Endometrium (tissue), 2 donors: Measurements from ENCODE around the gene PKIG.

Experiments used
- FAIRE-seq: peaks from 2 replicates; lab custom pipeline; 2012; peaks lifted over from hg19 to GRCh38; lab: Jason Lieb, UNC
- donor health status: control.
- donor health status: control.

Gene PKIG

DNA sequence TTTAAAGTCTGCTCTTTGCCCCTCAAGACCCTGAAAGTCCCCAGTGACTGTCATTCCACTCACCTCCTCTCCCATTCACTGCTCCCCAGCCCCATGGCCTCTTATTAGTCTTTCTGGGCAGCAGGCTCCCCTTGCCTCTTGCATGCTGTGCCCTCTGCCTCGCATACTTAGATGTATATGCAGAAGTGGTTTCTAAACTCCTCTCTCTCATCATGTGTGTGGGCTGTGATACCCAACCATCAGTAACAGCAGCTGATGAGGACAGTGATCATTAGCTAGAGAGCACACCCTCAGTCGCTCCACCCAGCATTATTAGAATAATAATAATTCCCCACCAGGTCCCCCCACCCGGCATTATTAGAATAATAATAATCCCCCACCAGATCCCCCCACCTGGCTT lies 14.5 kb downstream of the PKIG start:
- no peak for FAIRE-seq

DNA sequence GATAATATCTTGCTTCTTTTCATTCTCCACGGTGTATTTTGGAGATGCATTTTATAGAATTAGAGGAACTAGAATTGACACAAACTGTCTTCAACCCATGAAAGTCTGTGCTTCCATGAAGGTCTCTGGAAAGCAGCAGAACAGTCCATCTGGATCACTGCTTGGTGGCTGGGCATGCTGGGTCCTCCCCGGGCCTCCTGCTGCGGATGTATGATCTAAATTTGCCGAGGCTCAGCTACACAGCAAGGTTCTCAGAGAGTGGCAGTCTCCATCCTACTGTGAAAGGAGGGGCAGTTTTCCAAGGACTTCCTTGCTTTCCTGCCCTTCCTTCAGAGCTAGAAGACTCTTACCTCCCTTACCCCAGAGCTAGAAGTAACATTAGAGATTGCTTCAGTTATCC lies 15.1 kb downstream of the PKIG start:
- no peak for FAIRE-seq

DNA sequence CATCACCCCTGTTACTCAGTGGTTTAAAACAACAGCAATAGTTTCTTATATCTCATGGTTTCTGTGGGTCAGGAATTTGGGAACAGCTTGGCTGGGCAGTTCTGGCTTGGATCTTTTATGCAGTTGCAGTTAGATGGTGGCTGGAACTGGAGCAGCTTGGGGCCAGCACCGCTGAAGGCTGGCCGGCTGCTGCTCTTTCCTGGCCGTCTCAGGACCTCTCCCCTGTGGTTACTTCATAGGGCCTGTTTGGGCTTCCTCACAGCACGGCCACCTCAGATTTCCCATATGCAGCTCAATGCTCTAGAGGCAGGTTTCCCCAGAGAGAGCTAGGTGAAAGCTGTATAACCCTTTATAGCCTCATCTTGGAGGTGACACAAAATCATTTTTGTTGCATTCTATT lies 15.6 kb downstream of the PKIG start:
- no peak for FAIRE-seq

DNA sequence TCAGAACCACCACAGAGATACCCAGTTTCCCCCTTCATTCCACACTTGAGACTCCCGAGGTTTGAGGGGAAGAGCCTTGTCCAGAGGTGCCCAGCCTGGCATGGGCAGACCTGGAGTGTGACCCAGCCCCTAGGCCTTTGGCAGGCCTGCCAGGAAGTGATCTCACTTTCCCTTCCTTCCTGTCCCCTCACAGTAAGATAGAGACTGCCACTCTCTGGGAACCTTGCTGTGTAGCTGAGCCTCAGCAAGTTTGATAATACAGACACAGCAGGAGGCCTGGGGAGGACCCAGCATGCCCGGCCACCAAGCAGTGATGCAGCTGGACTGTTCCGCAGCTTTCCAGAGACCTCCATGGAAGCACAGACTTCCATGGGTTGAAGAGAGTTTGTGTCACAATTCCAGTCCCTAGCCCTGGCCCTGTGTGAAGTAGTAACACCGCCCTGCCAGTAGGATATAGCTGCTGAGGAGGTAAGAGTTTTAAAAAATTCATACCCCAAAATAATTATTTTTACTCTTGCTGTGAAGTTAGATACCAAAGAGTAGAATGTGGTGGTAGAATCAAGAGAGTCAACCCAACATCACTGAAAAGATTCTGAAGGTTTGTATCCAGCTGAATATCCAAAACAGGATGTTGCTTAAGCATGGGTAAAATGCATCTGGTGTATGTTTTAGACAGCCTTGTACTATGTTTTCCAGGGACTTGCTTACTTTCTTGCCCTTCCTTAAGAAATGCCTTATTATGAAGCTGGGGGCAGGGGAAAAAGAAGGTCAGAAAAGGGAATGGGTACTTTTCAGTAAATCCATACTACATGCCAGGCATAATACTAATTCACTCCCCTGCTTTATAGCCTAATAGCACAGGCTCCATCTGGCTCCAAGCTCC lies 16.3 kb downstream of the PKIG start:
- FAIRE-seq = no peak

DNA sequence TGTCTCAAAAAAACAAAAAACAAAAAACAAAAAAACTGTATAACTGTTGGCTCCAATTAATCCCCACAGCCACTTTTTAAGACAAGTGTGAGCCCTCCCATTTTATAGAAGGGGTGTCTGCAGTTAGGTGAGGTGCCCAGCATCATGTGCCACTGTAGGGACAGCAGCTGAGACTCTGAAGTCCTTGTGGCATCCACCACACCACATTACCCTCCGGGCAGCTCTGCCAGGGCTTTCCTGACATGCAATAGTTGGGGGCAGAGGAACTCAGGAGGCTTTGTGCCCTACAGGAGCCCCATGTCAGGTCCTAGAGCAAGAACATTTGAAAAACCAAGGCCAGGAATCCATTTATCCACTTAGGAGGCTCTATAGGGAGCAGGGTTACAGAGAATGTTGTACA lies 17.3 kb downstream of the PKIG start:
- FAIRE-seq = no peak

DNA sequence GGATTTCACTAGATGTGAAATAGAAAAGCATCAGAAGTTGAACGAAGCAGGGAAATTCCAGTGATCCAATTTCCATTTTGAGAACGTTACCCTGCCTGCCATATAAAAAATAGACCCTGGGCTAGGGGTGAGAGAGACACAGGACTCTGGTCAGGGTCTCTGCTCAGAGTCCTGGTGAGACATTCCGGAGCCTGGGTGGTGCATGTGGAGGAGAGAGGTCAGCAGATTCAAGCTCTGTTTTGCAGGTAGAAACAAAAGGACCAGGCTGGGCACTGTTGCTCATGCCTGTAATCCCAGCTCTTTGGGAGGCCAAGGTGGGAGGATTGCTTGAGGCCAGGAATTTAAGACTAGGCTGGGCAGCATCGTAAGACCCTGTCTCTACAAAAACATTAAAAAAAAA lies 17.9 kb downstream of the PKIG start:
- FAIRE-seq = no peak

DNA sequence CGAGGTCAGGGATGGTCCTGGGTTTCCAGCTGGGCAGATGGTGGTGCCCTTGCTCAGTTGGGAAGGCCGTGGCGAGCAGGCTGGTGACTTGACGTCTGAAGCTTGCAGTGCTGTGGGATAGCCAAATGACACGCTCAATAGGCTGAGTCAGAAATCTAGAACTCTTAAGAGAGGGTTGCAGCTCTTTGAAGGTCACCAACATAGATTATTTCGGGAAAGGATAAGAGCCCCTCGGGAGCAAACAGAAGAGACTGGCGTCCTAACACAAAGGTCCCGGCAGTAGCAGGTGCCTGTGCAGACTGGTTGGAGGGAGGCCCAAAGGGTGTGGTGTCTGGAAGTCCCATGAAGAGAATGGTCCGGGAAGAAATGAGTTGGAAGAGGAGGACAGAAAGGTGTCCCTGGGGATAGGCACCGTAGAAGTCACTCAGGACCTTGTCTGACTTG lies 18.4 kb downstream of the PKIG start:
- FAIRE-seq = no peak

DNA sequence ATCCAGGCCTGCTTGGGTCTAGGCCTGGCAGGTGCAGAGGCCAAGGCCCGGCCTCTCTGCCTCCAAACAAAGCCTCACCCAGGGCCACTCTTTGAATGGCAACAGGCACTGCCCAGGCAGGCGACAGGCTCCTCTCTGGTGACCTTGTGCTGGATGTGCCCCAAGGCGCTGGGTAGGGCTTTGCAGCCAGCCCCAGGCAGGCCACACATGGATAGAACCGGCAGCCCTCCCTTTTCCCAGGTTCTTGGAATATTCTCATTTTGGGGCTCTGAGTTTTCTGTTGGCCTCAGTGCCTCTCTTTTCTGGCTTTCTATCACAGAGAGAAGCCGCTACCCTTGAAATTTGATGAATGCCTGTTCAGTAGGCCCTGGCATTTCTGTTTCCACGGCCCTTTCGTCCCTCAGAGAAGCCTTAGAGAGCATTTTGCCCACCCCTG lies 18.9 kb downstream of the PKIG start:
- FAIRE-seq = no peak

DNA sequence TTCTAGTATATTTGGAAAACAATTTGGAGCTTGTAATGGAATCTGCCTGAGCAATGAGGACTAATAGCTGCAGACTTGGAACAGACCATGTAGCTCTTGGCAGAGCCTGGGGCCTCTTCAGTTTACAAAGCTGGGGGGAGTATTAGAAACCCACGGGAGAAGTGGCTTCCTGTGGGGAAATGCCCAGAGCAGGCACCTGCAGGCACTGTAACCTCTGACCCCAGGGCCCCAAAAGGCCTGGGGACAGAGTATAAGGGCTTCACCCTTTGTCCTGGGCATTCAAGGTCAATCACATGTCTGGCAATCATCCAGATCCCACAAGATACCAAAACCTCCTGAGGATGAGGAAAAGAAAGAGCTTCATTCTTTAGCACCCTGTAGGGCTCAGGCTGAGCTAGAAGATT lies 19.4 kb downstream of the PKIG start:
- no peak for FAIRE-seq

DNA sequence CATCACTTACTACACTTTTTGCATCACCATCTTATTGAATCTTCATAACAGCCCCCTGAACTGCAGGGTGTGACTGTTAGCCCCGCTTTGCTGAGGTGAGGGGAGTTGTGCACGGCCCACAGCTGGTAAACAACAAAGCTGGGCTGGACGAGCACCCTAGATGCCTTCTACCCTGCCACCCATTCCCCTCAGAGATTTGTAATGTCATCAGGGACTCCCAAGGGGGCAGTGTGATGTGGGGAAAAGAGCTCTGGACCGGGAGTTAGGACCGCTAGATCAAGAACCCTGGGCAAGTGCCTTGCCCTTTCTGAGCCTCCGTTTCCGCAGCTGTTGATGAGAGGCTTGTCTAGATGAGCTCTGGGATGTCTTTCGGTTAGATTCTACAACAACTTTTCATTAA lies 20.9 kb downstream of the PKIG start:
- FAIRE-seq = no peak

DNA sequence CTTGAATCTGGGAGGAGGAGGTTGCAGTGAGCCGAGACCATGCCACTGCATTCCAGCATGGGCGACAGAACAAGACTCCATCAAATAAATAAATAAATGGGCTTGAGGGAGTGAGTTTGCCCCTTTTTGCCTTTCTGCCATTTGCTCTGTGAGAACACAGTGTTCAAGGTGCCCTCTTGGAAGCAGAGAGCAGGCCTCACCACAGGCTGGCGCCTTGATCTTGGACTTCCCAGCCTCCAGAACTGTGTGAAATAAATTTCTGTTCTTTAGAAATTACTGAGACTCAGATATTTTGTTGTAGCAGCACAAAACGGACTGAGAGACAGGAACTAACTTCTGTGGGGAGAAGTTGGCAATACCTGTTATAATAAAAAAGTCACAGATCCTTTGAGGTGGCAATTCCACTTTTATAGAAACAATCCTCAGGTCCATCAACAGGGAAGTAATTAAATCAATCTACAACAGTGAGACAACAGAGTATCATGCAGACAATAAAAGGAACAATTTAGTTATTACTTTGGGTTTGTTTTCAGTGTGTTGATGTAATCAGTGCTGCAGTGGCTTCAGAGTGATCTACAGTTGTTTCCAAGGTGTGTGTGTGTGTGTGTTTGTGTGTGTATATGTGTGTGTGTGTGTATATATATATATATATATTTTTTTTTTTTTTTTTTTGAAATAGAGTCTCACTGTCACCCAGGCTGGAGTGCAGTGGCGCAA lies 24.5 kb downstream of the PKIG start:
- no peak for FAIRE-seq

DNA sequence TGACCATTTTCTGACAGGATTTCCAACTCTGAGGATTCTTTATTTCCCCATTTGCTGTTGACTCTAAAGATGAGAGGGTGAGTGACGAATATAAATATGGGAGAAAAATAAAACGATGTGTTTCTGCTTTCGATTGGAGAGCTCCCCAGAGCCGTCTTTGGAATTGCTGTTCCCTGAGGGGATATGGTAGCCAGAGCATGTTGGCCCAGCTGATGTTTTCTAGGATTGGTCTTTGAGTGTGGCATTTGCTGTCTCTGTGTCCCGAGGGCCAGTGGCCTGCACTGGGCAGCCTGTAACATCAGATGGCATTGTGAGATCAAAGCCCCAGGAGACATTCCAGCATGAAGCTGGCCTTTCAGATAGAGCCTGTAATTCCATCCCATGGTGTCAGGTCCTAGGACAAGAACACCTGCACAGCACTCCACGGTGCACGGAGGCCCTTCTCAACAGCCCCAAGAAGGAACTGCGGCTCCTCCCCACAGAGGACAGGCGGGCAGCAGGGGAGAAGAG lies 26.7 kb downstream of the PKIG start:
- no peak for FAIRE-seq

DNA sequence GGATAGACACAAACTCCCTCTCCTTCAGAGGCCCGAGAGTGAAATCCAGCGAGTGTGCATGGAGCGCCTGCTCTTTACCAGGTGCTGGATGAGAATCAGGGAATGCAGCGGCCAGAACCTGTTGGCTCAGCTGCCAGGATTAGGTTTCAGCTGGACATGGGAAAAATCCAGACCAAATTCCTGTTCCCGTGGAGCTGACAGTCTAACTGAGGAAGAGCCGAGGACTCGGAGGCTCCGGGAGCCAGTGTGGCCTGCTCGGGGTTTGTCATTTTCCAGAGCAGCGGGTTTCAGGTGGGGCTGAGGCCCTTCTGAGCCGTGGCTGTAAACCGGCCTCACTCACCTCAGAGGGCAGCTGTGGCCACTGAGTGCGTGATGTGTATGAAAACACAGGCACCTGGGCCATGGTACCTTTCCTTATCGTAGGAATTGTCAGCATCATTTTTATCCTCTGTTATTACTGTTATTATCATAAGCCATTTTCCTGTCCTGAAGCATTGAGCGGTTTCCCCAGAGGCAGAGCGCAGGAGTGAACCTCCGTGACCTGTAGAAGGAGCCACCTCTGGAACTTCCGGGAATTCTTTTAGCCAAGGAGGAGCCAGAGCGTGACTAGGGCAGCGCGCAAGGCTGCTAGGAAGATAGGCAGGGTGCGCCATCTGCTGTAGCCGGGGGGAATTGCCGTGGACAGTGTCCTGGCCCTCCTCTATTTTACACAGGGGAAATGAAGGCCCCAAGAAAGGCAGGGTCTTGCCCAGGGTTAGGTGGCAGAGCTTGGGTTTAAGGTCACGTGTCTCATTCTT lies 27.3 kb downstream of the PKIG start:
- peak; percentile 29 for FAIRE-seq

DNA sequence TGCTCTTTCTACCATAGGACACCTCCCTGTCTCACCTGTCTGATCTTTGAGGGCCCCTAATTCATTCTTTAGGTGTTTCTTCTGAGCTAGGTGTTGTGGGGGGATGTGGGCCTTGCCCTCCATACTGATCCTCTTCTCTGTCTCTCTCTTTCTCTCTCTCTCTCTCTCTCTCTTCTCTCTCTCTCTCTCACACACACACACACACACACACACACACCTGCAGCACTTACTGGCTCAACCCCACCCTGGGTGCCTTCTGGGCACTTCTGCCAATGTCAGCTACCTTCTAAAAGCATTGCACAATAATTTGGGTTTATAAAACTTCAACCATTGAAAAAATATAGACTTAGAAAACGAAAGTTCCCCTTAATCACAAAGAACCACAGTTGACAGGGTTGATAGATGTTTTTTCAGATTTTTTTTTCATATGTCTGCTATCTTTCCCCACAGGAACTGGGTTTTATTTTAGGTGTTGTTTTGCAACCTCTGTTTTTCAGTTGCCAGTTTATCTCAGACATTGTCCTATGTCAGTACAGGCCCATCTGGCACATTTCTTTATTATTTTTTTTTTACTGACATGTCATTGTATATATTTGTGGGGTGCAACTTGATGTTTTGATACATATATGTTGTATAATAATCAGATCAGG lies 28.1 kb downstream of the PKIG start:
- no peak for FAIRE-seq

DNA sequence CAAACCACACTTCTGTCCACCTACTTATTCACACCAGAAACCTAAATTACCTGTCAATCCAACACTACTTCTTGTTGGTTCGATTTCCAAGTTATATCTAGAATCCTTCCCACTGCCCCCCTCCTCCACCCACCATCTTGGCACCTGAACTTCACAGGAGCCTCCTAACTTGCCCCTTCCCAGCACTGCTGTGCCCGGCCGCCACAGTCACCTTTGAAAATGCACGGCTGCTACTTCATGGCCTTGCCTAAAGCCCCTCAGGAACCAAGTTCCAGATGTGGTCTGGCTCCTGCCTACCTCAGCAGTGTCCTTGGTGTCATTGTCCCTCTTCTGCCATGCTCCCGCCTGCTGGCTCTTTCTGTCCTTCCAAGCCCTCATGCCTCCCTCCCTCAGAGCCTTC lies 31.2 kb downstream of the PKIG start:
- no peak for FAIRE-seq

DNA sequence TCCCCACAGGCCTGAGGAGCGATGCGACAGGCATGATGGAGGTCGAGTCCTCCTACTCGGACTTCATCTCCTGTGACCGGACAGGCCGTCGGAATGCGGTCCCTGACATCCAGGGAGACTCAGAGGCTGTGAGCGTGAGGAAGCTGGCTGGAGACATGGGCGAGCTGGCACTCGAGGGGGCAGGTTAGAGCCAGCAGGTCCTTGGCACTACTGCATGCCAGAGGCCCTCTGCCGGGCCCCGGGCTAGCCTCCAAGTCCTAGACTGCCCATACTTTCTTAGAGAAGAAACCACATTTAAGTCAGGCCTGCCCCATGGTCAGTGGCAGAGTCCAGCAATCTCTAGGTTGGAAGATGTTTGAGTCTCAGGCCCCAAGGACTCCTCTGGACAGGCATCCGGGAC lies 32.1 kb downstream of the PKIG start:
- FAIRE-seq = no peak

DNA sequence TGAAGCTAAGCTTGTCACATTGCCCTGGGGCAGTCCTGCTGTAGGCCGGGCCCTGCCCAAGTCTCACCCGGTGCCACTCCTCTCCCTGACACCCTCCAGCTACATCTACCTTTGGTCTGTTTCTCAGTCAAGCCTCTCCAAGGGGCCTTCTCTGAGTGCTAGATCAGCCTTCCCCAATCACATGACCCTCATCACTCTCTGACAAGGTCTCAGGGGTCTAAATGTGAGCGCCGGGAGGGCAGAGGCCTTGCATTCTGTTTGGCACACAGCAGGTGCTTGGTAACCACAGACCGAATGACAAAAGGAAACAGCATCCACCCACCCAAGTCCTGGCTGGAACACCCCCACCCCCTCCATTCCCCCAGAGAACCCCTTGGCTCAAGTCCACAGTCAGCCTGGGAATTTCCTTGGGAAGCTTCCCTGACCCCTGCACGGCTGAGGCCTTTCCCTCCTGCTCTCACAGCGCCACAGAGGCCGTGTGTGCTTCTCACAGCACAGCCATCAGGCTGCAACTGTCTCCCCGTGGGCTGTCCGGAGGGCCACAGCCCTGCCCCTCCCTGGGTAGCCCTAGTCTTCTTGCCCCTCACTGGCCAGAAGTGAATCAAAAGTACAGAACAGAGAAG lies 32.9 kb downstream of the PKIG start:
- FAIRE-seq = no peak

DNA sequence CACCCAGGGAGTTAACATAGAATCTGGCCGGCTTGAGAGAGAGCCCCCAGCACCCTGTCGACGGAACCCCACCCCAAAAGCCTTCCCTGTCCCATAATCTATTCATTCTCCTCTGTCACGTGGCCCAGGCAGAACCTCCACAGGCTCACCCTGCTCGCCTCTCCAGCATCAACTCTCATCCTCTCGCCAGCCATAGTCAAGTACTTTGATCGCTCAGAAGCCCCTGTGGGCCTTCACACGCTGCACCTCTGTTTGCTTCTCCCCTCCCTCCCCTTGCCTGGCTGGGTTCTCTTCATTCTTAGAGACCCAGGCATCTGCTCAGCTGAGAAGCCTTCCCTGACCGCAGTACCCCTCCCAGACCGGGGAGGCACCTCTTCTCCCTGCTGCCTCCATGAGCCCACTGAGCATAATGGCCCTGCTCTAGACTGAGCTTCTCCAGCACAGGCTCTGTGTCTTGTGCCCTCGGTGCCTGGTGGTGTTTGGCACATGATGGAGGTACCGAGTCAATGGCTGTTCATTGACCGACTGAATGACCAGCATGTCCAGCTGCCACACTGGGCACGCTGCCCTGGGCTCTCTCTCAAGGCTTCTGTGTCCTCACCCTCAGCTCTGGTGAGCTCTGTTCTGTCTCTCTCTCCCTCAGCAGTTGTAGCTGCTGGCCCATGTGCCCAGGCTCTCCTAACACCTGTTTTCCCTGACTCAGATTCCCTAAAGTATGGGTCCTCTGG lies 33.7 kb downstream of the PKIG start:
- no peak for FAIRE-seq

DNA sequence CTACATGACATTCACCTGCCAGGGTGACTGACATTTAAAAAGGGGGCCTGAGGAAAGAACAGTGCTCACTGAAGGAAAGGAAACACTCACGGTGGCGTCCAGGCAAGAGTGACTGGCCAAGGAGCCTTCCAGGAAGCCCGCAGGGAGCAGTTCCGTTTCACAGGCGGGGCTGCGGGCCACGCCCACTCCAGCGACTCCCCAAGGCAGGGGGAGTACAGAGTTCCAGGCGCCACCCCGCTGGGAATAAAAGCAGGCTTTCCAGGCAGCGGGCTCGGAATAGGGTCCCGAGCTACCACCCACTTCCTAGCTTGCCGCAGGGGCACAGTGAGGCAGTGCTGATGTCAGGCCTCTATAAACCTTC lies 34.2 kb downstream of the PKIG start:
- FAIRE-seq = no peak

DNA sequence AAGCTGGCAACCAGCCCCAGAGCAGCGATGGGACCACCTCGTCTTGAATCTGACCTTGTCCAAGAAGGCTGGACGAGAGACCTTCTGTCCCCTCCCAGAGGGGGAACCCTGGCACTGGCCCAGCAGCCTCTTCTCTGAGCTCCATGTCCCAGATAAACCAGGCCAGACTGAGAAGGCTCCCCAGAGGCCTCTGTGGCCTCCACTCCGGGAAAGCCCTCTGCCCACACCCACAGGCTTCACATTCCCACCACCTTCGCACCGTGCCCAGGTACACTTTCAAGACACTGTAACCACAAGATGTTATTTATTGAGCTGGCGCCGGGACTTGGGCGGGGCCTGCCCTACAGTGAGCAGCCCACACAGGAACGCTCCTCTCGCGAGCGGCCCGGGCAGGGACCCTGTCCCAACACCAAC lies 35.9 kb downstream of the PKIG start:
- FAIRE-seq = no peak

DNA sequence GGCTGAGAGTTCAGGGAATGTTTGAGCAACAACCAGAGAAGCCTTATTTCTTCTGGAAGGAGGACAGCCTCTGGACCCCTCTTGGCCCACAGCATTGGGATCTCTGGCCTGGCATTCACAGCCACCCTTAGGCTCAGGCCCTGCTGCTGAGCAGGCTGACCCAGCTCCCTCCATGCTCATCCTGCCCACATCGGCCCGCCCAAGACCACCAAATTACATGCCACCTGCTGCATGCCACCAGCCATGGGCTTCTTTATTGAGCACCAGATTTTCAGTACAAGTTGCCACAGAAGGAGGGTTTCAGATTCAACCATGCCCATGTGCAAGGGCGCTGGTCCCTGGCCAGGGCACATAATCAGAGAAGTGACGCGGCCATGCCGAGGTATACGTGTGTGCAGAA lies 36.9 kb downstream of the PKIG start:
- FAIRE-seq = no peak
